Cardiac septum (tissue), 1 donor: ENCODE data around the gene RASA4B. TPM values are rescaled to one million over a fixed set of nuclear protein-coding genes. Genes with fewer than 3 reads are reported as not detected.
A peak's percentile ranks its signal among the peaks of the same experiment; 100 is the strongest.
"Not testable (repeated sequence)": the region's sequence is repeated elsewhere in the genome, so short reads cannot be mapped to it uniquely, and the experiment has no call there.

Source experiments
- DNase-seq: peaks from one replicate; pipeline ENCODE4 v3.0.0-alpha.2; 2020; ENCODE audit warnings: low spot score
- intact Hi-C: fragments of 100-400 bp; cut with DNase I; formaldehyde crosslinking; loops from one replicate; pipeline ENCODE4 v1.14.0; 2022
- total RNA-seq: library from RNA; stranded (reverse); fragmentation: NEBNext Ultra II Directional; extraction: Animal tissue kit (Norgen Biotek cat#: 25700); gene quantifications from one replicate; pipeline ENCODE4 v1.2.1, GENCODE V29; 2021
- donor health status: DM: no; HTN: no; CAD: no.

RASA4B gene
- total RNA-seq, 1 donor from 2014 or later, result 6.3 TPM

GRCh38 chr7:102479209-102479584 lies 38.4 kb downstream of the RASA4B start:
- intact Hi-C loops, DNase-seq: not testable (repeated sequence)

- intact Hi-C loops, result not testable (repeated sequence)
- DNase-seq, result peak; percentile 96
Observed at GRCh38 chr7:102478314-102479208, 39.0 kb downstream of the RASA4B start, which contains the start of gene POLR2J. TSS of gene POLR2J (minus strand) at chr7:102478922. CDS start at chr7:102478860, 62 bp downstream.

- DNase-seq, result not testable (repeated sequence)
Observed at GRCh38 chr7:102474736-102475435, 42.7 kb downstream of the RASA4B start.

GRCh38 chr7:102474116-102474515 lies 43.5 kb downstream of the RASA4B start:
- intact Hi-C loops, result not testable (repeated sequence)
- DNase-seq, result peak; percentile 53

More at GRCh38 chr7:102474736-102475435, 42.7 kb downstream of the RASA4B start:
- intact Hi-C loops, result not testable (repeated sequence)

GRCh38 chr7:102473271-102473991 lies 44.1 kb downstream of the RASA4B start:
- peak; percentile 69 for DNase-seq

GRCh38 chr7:102472126-102473041 lies 45.2 kb downstream of the RASA4B start:
- DNase-seq, result peak; percentile 57
- intact Hi-C loops, result no loop called here

More at GRCh38 chr7:102473271-102473991, 44.1 kb downstream of the RASA4B start:
- intact Hi-C loops, result no loop called here

- no peak for DNase-seq
- intact Hi-C loops, result no loop called here
Observed at GRCh38 chr7:102471791-102472125, 45.8 kb downstream of the RASA4B start.

- intact Hi-C loops, result loop anchor here (5.0 kb wide), 1 partner anchor 58 kb away; no protein-coding TSS in a partner anchor
Observed at GRCh38 chr7:102469972-102470825, 47.4 kb downstream of the RASA4B start.

GRCh38 chr7:102469351-102469971 lies 48.1 kb downstream of the RASA4B start:
- intact Hi-C loops, result loop anchor here (5.0 kb wide), 1 partner anchor 57 kb away; no protein-coding TSS in a partner anchor
- DNase-seq, result peak; percentile 63

More at GRCh38 chr7:102469972-102470825, 47.4 kb downstream of the RASA4B start:
- DNase-seq, result peak; percentile 67

- intact Hi-C loops, result loop anchor here (5.0 kb wide), 1 partner anchor 56 kb away; no protein-coding TSS in a partner anchor
Observed at GRCh38 chr7:102468478-102469350, 48.9 kb downstream of the RASA4B start.

GRCh38 chr7:102467581-102468477 lies 49.7 kb downstream of the RASA4B start:
- intact Hi-C loops, result loop anchor here (5.0 kb wide), 1 partner anchor 56 kb away; no protein-coding TSS in a partner anchor
- peak; percentile 68 for DNase-seq

More at GRCh38 chr7:102468478-102469350, 48.9 kb downstream of the RASA4B start:
- DNase-seq, result peak; percentile 67

GRCh38 chr7:102466097-102466496 lies 51.5 kb downstream of the RASA4B start:
- intact Hi-C loops, result loop anchor here (5.0 kb wide), 1 partner anchor 54 kb away; no protein-coding TSS in a partner anchor
- DNase-seq, result no peak

GRCh38 chr7:102464577-102465280 lies 52.8 kb downstream of the RASA4B start, which contains the start of the genes ALKBH4 and LRWD1:
TSS of gene ALKBH4 (minus strand) at chr7:102464863. CDS start at chr7:102464836, 27 bp downstream.
TSS of gene LRWD1 (plus strand) at chr7:102464984. CDS start at chr7:102465081, 97 bp downstream.
- intact Hi-C loops, result loop anchor here (5.0 kb wide), 1 partner anchor 52 kb away; no protein-coding TSS in a partner anchor
- DNase-seq, result peak; percentile 98
